ENCODE results near the gene MET.

DNA sequence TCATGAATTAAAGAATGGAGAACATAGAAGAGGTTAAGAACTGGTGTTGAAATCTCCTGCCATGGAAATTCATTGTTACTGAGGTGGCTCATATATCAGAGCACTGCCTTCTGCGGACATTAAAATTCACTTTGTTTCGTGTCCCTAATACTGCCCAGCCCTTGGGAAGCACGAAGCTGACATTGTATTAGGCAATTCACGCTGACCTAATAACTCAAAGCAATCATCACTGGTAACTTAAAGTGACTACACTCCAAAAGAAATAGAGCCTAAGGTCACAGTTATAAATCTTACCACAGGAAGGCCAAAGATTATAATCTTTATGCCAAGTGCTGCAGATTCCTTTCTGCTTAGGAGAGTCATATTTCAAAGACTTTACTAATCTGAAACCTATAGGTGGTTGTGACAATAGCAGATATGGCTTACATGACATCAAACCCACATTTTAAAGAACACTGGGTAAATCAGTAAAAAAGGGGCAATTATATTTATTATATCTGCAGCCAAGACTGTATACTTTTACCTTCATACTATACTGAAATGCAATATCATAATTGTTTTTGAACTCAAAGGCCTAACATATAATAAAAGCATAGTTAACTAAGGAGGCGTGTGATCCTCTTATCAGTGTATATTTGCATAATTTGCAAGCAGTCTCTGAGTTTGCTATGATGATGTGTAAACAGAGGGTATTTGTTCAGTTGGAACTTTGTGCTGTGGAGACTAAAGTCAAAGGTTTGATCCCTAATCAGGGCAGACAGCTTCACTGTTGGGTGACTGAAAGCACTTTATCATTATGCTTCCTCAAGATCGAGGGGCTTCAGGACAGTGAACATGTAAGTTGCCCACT, 138.5 kb downstream of the MET start:
- TF ChIP-seq CTCF (IDR thresholded peaks at IDR 0.05), result no peak
- TF ChIP-seq EP300 (IDR thresholded peaks at IDR 0.05), result no peak
